ENCODE data around the gene SHISA5. TPM values are rescaled to one million over a fixed set of nuclear protein-coding genes. Genes with fewer than 3 reads are reported as not detected.
A peak's percentile ranks its signal among the peaks of the same experiment; 100 is the strongest.

SHISA5 gene
- total RNA-seq, 4 donors from 2014 or later = 101 to 158 (median 148) TPM

GRCh38 chr3:48435223-48435595 lies 68.8 kb downstream of the SHISA5 start:
- Histone ChIP-seq H3K9me3 (no peaks in the 10 kb centered on the region), H3K4me1 (peaks cover 40 to 70% (median 67%) of the 10 kb centered on the region in 4 donors), H3K27ac (replicated peaks in 1 of 4) (peak overlapping the region; percentile 93 to 99 (median 98)), H3K36me3 (peaks cover 0 to 17% (median 14%) of the 10 kb centered on the region in 4 donors), H3K4me3 (no peak overlapping the region), H3K27me3 (no peaks in the 10 kb centered on the region)
- intact Hi-C loops (cut with DNase I) = loop anchor here (1.0 kb wide), 1 partner anchor 34 kb away; no protein-coding TSS in a partner anchor
- DNase-seq (ENCODE audit: extremely low spot score) = no peak
- TF ChIP-seq POLR2AphosphoS5 (IDR thresholded peaks at IDR 0.05) (no peak), POLR2A (IDR thresholded peaks at IDR 0.05; ENCODE audit: low read depth) (no peak)
- TF ChIP-seq, protein P1, sequence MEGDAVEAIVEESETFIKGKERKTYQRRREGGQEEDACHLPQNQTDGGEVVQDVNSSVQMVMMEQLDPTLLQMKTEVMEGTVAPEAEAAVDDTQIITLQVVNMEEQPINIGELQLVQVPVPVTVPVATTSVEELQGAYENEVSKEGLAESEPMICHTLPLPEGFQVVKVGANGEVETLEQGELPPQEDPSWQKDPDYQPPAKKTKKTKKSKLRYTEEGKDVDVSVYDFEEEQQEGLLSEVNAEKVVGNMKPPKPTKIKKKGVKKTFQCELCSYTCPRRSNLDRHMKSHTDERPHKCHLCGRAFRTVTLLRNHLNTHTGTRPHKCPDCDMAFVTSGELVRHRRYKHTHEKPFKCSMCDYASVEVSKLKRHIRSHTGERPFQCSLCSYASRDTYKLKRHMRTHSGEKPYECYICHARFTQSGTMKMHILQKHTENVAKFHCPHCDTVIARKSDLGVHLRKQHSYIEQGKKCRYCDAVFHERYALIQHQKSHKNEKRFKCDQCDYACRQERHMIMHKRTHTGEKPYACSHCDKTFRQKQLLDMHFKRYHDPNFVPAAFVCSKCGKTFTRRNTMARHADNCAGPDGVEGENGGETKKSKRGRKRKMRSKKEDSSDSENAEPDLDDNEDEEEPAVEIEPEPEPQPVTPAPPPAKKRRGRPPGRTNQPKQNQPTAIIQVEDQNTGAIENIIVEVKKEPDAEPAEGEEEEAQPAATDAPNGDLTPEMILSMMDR (IDR thresholded peaks at IDR 0.05) = no peak
- WGBS = 91% methylated on average over 4 of the region's 4 CpGs

- Histone ChIP-seq H3K27me3 (no peaks in the 10 kb centered on the region), H3K9me3 (no peaks in the 10 kb centered on the region), H3K4me1 (peaks cover 42 to 75% (median 71%) of the 10 kb centered on the region in 4 donors), H3K4me3 (no peak overlapping the region), H3K36me3 (peaks cover 0 to 17% (median 14%) of the 10 kb centered on the region in 4 donors), H3K27ac (replicated peaks in 1 of 4) (peak overlapping the region; percentile 93 to 99 (median 98))
- intact Hi-C loops (cut with DNase I) = loop anchor here (1.0 kb wide), 1 partner anchor 33 kb away; no protein-coding TSS in a partner anchor
- 64% methylated on average over 10 of the region's 15 CpGs for WGBS
- no peak for TF ChIP-seq POLR2A (IDR thresholded peaks at IDR 0.05; ENCODE audit: low read depth)
- TF ChIP-seq, protein P1 (IDR thresholded peaks at IDR 0.05) = no peak
- TF ChIP-seq EP300 (IDR thresholded peaks at IDR 0.05) = no peak
- TF ChIP-seq POLR2AphosphoS5 (IDR thresholded peaks at IDR 0.05) = no peak
- no peak for DNase-seq (ENCODE audit: extremely low spot score)
These were observed 69.3 kb downstream of the SHISA5 start for GRCh38 chr3:48434591-48435222.

GRCh38 chr3:48433472-48434118 lies 70.4 kb downstream of the SHISA5 start:
- H3K4me3 ChIP-seq = peak overlapping the region; percentile 20 to 45 (median 25)
- intact Hi-C loops (cut with DNase I) = no loop called here
- TF ChIP-seq POLR2AphosphoS5 (IDR thresholded peaks at IDR 0.05) (peak in 1 of 2 donors; percentile 78), EP300 (IDR thresholded peaks at IDR 0.05) (no peak)
- no peaks in the 10 kb centered on the region for H3K27me3 ChIP-seq
- H3K4me1 ChIP-seq = peaks cover 35 to 67% (median 62%) of the 10 kb centered on the region in 4 donors
- H3K36me3 ChIP-seq = peaks cover 0 to 17% (median 14%) of the 10 kb centered on the region in 4 donors
- no peaks in the 10 kb centered on the region for H3K9me3 ChIP-seq
- 66% methylated on average over 10 of the region's 12 CpGs for WGBS
- DNase-seq (ENCODE audit: extremely low spot score) = no peak
- peak overlapping the region; percentile 93 to 99 (median 98) for H3K27ac ChIP-seq (replicated peaks in 1 of 4)

- 86% methylated on average over 10 of the region's 16 CpGs for WGBS
- intact Hi-C loops (cut with DNase I) = no loop called here
- Histone ChIP-seq H3K4me1 (peaks cover 43 to 75% (median 71%) of the 10 kb centered on the region in 4 donors), H3K27ac (replicated peaks in 1 of 4) (peak overlapping the region; percentile 93 to 99 (median 98)), H3K27me3 (no peaks in the 10 kb centered on the region), H3K9me3 (no peaks in the 10 kb centered on the region), H3K4me3 (peak overlapping the region in 3 of 4 donors; percentile 25 to 45 (median 25)), H3K36me3 (peaks cover 0 to 17% (median 14%) of the 10 kb centered on the region in 4 donors)
- TF ChIP-seq POLR2A (IDR thresholded peaks at IDR 0.05; ENCODE audit: low read depth) (no peak), EP300 (IDR thresholded peaks at IDR 0.05) (no peak), POLR2AphosphoS5 (IDR thresholded peaks at IDR 0.05) (no peak)
- TF ChIP-seq, protein P1 (IDR thresholded peaks at IDR 0.05) = no peak
- no peak for DNase-seq (ENCODE audit: extremely low spot score)
These were observed 71.3 kb downstream of the SHISA5 start for GRCh38 chr3:48432411-48433371.

Measured in esophagus muscularis mucosa (tissue), 4 donors.